Activated CD4-positive, alpha-beta T cell treated with anti-CD3 and anti-CD28 coated beads for 1 hour (primary cell): ENCODE measurements around the gene GRK2.
A peak's percentile ranks its signal among the peaks of the same experiment; 100 is the strongest.

ENCODE experiments used
- DNase-seq: peaks from one replicate; pipeline ENCODE4 v3.0.0-alpha.2; 2020

The GRK2 gene

GRCh38 chr11:67283481-67283963, 17.2 kb downstream of the GRK2 start:
- DNase-seq: no peak

GRCh38 chr11:67284811-67285540, 18.7 kb downstream of the GRK2 start:
- DNase-seq: no peak

- no peak for DNase-seq
These were observed 19.5 kb downstream of the GRK2 start for GRCh38 chr11:67285541-67286498.

GRCh38 chr11:67286621-67287333, 20.5 kb downstream of the GRK2 start:
- DNase-seq: no peak

GRCh38 chr11:67287355-67288197, 21.3 kb downstream of the GRK2 start:
- no peak for DNase-seq

- DNase-seq: no peak
These were observed 21.9 kb downstream of the GRK2 start for GRCh38 chr11:67288198-67288451.

GRCh38 chr11:67288452-67289225, 22.4 kb downstream of the GRK2 start:
- DNase-seq: peak; percentile 80

- no peak for DNase-seq
These were observed 23.0 kb downstream of the GRK2 start, which contains the start of gene ANKRD13D for GRCh38 chr11:67289226-67289650. ANKRD13D (plus strand) TSS chr11:67289303; CDS start chr11:67289461, 158 bp downstream.

- no peak for DNase-seq
These were observed 23.6 kb downstream of the GRK2 start for GRCh38 chr11:67289651-67290479.

GRCh38 chr11:67290801-67291200, 24.5 kb downstream of the GRK2 start:
- DNase-seq: no peak

- no peak for DNase-seq
These were observed 25.5 kb downstream of the GRK2 start for GRCh38 chr11:67291481-67292381.

- no peak for DNase-seq
These were observed 26.4 kb downstream of the GRK2 start for GRCh38 chr11:67292671-67293070.

- no peak for DNase-seq
These were observed 26.8 kb downstream of the GRK2 start for GRCh38 chr11:67293090-67293489.

GRCh38 chr11:67295846-67296245, 29.6 kb downstream of the GRK2 start:
- no peak for DNase-seq

GRCh38 chr11:67298786-67299185, 32.5 kb downstream of the GRK2 start:
- DNase-seq: no peak

- DNase-seq: no peak
These were observed 33.4 kb downstream of the GRK2 start for GRCh38 chr11:67299471-67300191.

GRCh38 chr11:67300256-67300755, 34.0 kb downstream of the GRK2 start:
- DNase-seq: no peak

GRCh38 chr11:67300756-67301312, 34.6 kb downstream of the GRK2 start:
- no peak for DNase-seq
